T follicular helper cell (primary cell): ENCODE data around the gene SYTL2.
"Not testable (repeated sequence)": the region's sequence is repeated elsewhere in the genome, so short reads cannot be mapped to it uniquely, and the experiment has no call there.

ENCODE experiments used
- DNase-seq: peaks from one replicate; pipeline ENCODE4 v3.0.0-alpha.2; 2020; ENCODE audit warnings: low read depth

SYTL2 gene

GRCh38 chr11:85795712-85796487 lies 15.0 kb downstream of the SYTL2 start:
- no peak for DNase-seq

GRCh38 chr11:85791409-85791990 lies 19.4 kb downstream of the SYTL2 start:
- DNase-seq = no peak

- DNase-seq = no peak
Measured at GRCh38 chr11:85787809-85788760, 22.9 kb downstream of the SYTL2 start.

- no peak for DNase-seq
Measured at GRCh38 chr11:85787168-85787567, 23.8 kb downstream of the SYTL2 start.

GRCh38 chr11:85784480-85785265 lies 26.3 kb downstream of the SYTL2 start:
- DNase-seq = no peak

- DNase-seq = no peak
Measured at GRCh38 chr11:85783758-85784157, 27.2 kb downstream of the SYTL2 start.

GRCh38 chr11:85780780-85781517 lies 30.0 kb downstream of the SYTL2 start:
- DNase-seq = not testable (repeated sequence)

- no peak for DNase-seq
Measured at GRCh38 chr11:85779956-85780640, 30.8 kb downstream of the SYTL2 start.

GRCh38 chr11:85777603-85777972 lies 33.4 kb downstream of the SYTL2 start:
- DNase-seq = not testable (repeated sequence)

- no peak for DNase-seq
Measured at GRCh38 chr11:85776951-85777602, 33.9 kb downstream of the SYTL2 start.

GRCh38 chr11:85774256-85775101 lies 36.5 kb downstream of the SYTL2 start:
- no peak for DNase-seq

GRCh38 chr11:85772695-85773094 lies 38.2 kb downstream of the SYTL2 start:
- DNase-seq = no peak

GRCh38 chr11:85771568-85771967 lies 39.4 kb downstream of the SYTL2 start:
- DNase-seq = no peak

GRCh38 chr11:85769771-85770170 lies 41.2 kb downstream of the SYTL2 start:
- no peak for DNase-seq

GRCh38 chr11:85768473-85769146 lies 42.3 kb downstream of the SYTL2 start:
- no peak for DNase-seq

GRCh38 chr11:85767246-85767945 lies 43.5 kb downstream of the SYTL2 start:
- no peak for DNase-seq

GRCh38 chr11:85766721-85767161 lies 44.2 kb downstream of the SYTL2 start:
- DNase-seq = no peak

- DNase-seq = no peak
Measured at GRCh38 chr11:85764796-85765195, 46.1 kb downstream of the SYTL2 start.
